HG03439 (cell line): ENCODE data around the gene DOC2B.
"Not testable (repeated sequence)": the region's sequence is repeated elsewhere in the genome, so short reads cannot be mapped to it uniquely, and the experiment has no call there.

Experiments
- ATAC-seq: cut with Tn5 transposase; IDR thresholded peaks from one replicate; pipeline ENCODE4 v1.9.1; 2021; ENCODE audit warnings: mild to moderate bottlenecking, moderate library complexity; ENCODE audit not compliant: unreplicated experiment

Gene DOC2B

DNA sequence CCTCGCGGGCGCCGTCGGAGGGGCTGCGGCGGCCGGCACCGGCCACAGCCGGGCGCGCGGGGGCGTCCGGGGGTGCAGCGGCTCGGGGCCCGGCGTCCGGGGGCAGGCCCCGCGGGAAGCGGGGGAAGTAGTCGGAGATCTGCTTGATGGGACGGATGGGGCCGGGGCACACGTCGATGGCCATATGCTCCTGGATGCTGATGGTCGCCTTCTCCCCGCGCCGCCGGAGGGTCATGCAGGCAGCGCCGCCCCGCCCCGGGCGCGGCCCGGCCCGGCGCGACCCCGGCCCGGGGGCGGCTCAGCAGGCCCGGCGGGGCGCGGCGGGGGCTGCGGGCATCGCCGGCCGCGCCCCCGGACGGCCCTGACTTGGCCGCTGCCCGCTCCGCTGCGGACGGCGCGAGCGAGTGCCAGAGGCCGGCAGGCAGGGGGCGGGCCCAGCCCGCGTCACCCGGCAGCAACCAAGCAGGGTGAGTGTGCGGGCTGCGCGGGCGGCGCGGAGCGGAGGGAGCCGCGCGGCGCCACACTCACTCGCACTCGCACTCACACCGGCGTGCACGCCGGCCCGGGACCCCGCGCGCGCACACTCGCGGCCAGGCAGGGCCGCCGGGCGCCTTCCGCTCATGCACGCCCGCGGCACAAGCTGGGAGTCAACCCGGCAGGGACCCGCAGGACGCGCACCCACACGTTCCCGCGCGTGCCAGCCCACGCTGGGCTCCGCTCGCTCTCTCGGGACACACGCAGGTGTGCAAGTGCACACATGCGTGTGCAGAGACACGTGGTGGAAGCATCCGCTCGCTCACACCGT, at the start of gene DOC2B:
DOC2B (minus strand) TSS at position 406 of the 805 bp plus-strand sequence; CDS start at position 235, 171 bp downstream.
- no peak for ATAC-seq

GRCh38 chr17:230395-230770, 48.9 kb upstream of the DOC2B start:
- no peak for ATAC-seq

- ATAC-seq: no peak
Observed at GRCh38 chr17:229709-230394, 48.4 kb upstream of the DOC2B start.

DNA sequence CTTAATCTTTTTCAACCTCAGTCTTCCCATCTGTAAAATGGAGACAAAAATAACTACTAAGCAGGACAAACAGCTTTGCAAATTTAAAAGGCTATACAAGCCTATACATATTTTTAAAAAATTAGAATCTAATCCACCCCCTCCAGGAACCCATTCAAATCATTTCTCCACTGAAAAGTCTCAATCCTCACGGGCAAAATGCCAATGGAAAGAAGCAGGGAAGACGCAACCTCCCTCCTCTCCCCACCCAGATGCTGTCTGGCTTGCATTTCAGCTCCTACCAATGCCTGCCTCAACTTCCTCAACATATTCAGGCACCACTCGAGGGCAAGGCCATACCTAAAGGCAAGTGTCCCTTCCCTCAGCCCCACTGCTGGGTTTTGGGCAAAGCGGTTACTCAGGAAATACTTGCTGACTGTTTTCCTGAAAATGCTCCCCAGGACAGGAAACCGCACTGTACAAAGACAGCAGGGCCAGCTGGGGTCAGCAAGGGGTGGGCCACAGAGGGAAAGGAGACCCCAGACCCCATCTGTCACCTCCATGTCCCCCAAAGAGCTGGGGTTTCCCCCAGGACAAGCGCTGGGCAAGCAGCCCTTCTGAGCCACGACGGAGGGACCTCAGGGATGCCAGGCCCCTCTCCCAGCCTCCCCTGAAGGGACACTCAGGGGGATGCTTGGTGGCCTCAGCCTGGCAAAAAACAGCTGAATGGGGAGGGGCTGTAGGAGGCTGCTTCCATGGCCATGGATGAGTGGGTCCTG, 47.7 kb upstream of the DOC2B start:
- ATAC-seq: no peak

DNA sequence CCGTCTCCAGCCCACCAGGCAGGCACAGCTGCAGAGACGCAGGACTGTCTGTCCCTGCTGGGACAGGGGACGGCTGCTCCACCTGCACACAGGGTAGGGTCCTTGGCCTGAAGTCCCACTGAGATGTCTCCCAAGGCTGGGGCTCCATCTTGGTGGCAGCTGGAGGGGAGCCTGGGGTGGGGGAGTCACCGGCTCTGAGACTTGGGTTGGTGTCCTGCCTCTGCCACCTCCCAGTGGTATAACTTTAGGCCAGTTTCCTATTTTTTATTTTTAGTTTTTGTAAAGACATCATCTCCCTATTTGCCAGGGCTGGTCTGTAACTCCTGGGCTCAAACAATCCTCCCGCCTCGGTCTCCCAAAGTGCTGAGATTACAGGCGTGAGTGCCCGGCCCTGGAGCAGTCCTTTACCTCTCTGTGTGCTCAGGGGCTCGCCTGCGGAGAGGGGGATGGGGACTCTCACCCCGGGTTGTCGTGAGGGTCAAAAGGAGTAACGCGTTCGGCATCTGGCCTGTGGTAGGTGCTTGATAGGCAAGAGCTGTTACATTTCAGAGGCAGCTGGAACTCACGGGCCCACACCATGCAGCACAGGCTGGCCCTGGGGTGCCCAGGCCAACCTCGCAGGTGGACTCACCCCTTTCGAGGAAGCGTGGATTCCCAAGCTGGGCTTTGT, 46.6 kb upstream of the DOC2B start:
- ATAC-seq: no peak

DNA sequence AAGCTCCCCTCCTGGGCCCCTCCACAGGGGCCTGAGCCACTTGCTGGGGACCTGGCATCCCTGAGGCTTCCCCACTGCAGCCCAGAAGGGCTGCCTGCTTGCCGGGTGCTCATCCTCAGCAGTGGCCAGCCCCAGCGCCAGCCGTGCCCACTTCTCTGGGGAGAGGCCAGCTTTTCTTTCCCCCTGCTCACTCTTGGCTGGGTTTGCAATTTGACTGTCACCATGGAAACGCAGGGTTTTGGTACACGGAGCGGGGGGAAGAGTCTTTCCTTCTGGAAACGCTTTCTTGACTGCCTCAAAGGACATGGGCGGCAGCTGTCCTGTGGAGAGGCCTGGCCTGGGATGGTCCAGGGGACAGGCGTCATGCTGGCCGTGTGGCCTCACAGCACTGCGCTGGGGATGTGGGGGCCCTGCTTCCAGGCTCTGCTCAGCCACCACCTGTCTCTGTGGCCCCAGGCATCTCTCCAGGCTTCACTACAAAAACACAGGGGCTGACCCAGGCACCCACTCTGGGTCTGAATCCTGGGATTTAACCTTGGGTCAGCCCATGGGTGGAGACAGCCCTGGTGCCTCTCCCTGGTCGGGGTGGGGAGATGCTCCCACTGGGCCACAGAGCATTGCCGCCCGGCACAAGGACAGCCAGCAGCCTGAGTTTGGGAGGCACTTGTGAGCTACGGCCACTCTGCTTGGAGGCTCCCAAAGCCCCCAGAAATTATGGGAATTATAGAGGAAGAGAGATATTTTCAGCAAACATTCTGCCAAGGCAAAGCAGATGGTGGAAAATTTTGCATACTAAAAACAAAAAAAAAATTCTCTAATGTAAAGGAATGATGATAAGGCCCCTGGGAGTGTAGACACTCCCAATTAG, 45.9 kb upstream of the DOC2B start:
- no peak for ATAC-seq

- ATAC-seq: no peak
Observed at GRCh38 chr17:226108-227077, 44.9 kb upstream of the DOC2B start.

GRCh38 chr17:225551-225950, 44.1 kb upstream of the DOC2B start:
- no peak for ATAC-seq

- ATAC-seq: not testable (repeated sequence)
Observed at GRCh38 chr17:224576-224975, 43.1 kb upstream of the DOC2B start.

GRCh38 chr17:223723-224471, 42.4 kb upstream of the DOC2B start:
- ATAC-seq: no peak

DNA sequence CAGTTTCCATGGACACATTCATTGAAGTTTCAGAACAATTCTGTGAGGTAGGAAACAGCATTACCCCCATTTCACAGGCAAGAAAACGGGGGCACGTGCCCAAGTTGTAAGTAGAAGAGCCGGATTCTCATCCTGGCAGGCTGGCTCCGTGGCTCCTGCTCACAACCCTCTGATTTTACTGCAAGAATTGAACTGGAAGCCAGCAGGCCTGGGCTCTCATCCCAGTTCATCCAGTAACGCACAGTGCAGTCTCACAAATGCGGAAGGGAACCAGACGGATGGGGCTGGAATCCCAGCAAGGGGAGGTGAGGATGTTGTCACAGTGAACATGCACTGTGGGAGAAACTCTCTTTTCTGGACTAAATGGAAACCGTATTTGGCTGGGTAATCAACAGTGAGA, 40.7 kb upstream of the DOC2B start:
- ATAC-seq: no peak

DNA sequence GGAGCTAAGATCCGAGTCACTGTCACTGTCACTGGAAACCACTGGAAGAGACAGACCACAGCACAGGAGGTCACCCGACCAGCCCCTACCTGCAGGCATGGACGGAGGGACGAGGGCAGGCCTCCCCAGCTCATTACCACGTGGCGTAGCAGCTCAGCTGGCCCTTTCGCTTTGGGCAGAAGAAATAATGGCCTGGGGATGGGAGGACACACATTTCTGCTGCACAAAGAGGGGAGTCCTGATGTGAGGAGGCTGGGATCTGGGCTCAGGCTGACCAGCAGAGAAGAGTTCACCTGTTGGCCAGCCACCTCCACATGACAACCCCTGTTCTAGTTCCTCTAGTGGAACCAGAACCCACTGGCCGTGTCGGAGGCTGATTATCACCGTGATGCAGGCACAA, 38.2 kb upstream of the DOC2B start:
- ATAC-seq: no peak

DNA sequence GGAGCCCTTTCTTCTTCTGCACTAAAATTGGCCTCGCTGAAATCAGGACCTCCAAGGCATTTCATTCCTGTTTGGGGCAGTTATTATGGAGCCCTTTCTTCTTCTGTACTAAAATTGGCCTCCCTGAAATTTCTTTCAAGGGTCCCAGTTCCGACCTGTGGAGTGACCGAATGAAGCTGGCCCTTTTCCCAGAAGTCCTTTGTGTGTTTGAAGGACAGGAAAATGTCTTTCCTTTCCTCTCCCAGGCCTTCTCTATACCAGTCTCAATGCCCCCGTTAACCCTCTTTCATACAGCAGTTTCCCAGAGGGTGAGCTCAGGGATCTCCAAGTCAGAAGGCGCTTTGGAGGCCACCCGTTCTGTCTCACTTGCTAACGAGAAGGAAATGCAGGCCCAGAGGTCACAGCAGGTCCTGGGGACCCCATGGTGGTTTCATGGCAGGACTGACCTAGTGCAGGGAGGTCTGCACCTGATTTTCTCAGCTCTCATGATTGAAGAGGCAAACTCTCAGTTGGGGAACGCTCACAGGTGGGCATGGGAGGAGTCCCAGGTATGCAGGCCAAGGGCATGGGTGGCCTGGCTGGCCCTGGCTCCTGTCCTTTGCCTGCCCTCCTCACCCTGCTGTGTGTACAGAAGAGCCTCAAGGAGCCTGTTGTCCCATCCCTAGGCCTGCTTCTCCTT, 37.1 kb upstream of the DOC2B start:
- no peak for ATAC-seq

- ATAC-seq: no peak
Observed at GRCh38 chr17:216625-217024, 35.2 kb upstream of the DOC2B start.

GRCh38 chr17:215563-216478, 34.4 kb upstream of the DOC2B start:
- not testable (repeated sequence) for ATAC-seq

DNA sequence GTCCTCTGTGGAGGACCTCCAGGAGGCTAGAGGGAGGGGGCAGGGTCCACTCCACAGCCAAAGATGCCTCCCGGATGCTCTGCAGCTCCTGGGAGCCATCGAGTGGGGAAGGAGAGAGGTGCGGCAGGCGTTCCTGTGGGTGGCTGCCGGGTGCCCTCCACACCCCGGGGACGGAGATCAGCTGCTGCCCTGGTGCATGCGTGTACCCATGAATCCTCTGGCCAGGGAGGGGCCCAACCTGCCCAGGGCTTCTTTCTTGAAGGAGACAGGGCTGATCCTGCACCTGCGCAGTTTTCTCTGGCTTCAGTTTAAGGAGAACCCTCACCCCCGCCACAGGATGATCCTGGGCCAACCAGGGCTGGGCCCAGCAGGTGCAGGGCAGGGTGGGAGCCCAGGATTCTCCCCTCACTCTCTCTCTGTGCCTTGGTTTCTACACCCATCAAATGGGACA, 33.5 kb upstream of the DOC2B start:
- no peak for ATAC-seq
